HuH-7 (cell line): Measurements from ENCODE around the gene GPR17.

Experiments
- DNase-seq: peaks from one replicate; pipeline ENCODE4 v3.0.0; 2011; ENCODE audit warnings: low spot score

The GPR17 gene

GRCh38 chr2:127614731-127615130, 31.2 kb upstream of the GPR17 start:
- no peak for DNase-seq

GRCh38 chr2:127615511-127616166, 30.3 kb upstream of the GPR17 start:
- no peak for DNase-seq

GRCh38 chr2:127618551-127619202, 27.3 kb upstream of the GPR17 start:
- no peak for DNase-seq

GRCh38 chr2:127619203-127619590, 26.8 kb upstream of the GPR17 start:
- no peak for DNase-seq

GRCh38 chr2:127619877-127620705, 25.9 kb upstream of the GPR17 start:
- DNase-seq: no peak

- no peak for DNase-seq
These were observed 25.1 kb upstream of the GPR17 start for GRCh38 chr2:127620866-127621265.

GRCh38 chr2:127621981-127622431, 23.9 kb upstream of the GPR17 start:
- no peak for DNase-seq

- DNase-seq: no peak
These were observed 23.2 kb upstream of the GPR17 start for GRCh38 chr2:127622561-127623387.

GRCh38 chr2:127623388-127624319, 22.3 kb upstream of the GPR17 start:
- DNase-seq: no peak

GRCh38 chr2:127624320-127624755, 21.6 kb upstream of the GPR17 start:
- no peak for DNase-seq

GRCh38 chr2:127624756-127625571, 21.0 kb upstream of the GPR17 start:
- DNase-seq: no peak

GRCh38 chr2:127625572-127625951, 20.4 kb upstream of the GPR17 start:
- DNase-seq: no peak

- DNase-seq: no peak
These were observed 19.8 kb upstream of the GPR17 start for GRCh38 chr2:127626175-127626574.

GRCh38 chr2:127626917-127627739, 18.8 kb upstream of the GPR17 start:
- DNase-seq: no peak

GRCh38 chr2:127627740-127628571, 18.0 kb upstream of the GPR17 start:
- DNase-seq: no peak

- no peak for DNase-seq
These were observed 17.0 kb upstream of the GPR17 start for GRCh38 chr2:127628767-127629614.

GRCh38 chr2:127629637-127630036, 16.3 kb upstream of the GPR17 start:
- no peak for DNase-seq
